GM23338 (cell line): ENCODE data around the gene SLC35G4.

Source experiments
- EZH2 ChIP-seq: fragments of 200-600 bp; sonication (generic); IDR thresholded peaks from one replicate; pipeline ENCODE4 v1.8.0; 2017; ENCODE audit warnings: antibody characterized with exemption, mild to moderate bottlenecking, low read depth; ENCODE audit not compliant: unreplicated experiment
- EZH2phosphoT487 ChIP-seq: fragments of 200-600 bp; sonication (generic); IDR thresholded peaks from one replicate; pipeline ENCODE4 v1.8.1; 2018; ENCODE audit warnings: antibody characterized with exemption; ENCODE audit not compliant: unreplicated experiment
- JUNB ChIP-seq: IDR thresholded peaks from one replicate; pipeline ENCODE4 v1.6.1; 2016; ENCODE audit warnings: antibody characterized with exemption; ENCODE audit not compliant: unreplicated experiment
- POLR2AphosphoS5 ChIP-seq: IDR thresholded peaks from 2 replicates; pipeline ENCODE4 v1.6.1; 2016; ENCODE audit warnings: antibody characterized with exemption, low read depth
- TF ChIP-seq, protein P1 (sequence below), 2 experiments: fragments of 200-600 bp in 1 of 2; sonication (generic) in 1 of 2; conservative IDR thresholded peaks; 2 replicates each; pipeline versions ENCODE4 v1.5.1 to v1.6.1; 2016 to 2017; ENCODE audit warnings: antibody characterized with exemption in 2 of 2, low read depth in 2 of 2, mild to moderate bottlenecking in 2 of 2, moderate library complexity in 1 of 2
- TF ChIP-seq, protein P2 (sequence below): IDR thresholded peaks from one replicate; pipeline ENCODE4 v1.6.1; 2018; ENCODE audit warnings: antibody characterized with exemption; ENCODE audit not compliant: unreplicated experiment

DNA sequence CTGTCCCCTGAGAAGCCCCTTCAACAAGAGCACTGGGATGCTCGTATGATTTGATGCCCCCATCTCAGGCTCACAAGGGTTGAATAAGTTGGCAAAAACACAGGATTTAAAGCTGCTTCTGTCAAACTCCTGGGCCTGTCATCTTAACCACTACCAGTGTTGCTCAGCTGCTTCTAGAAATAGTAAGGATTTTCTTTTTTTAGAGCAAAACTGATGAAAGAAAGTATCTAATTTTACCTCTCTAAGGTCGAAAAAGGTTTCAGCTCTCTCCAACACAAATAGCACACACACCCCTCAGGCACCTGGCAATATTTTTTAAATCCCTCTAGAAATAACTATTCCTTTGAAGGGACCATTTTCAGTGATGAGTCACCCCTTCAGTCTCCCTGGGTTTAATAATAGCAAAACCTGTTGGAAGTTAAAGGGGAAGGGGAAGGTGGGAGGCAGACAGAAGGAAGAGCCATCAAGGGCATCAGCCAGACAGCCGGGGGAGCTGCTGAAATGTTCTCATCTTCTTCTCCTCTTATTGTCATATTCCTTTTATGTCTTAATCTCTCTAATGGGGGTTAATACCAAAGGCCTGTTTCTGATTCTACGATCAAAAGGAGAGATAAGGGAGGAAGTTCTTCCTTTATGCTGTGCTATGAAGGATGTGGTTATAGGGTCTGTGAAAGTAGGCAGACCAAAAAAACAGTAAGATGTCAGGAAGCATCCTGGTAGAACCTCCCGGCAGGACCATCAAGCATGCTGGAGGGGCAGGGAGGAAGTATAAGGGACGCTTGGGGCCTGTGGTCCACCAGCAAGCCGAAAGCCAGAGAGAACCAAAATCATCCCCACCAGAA lies 31.9 kb upstream of the SLC35G4 start:
- TF ChIP-seq, protein P1, sequence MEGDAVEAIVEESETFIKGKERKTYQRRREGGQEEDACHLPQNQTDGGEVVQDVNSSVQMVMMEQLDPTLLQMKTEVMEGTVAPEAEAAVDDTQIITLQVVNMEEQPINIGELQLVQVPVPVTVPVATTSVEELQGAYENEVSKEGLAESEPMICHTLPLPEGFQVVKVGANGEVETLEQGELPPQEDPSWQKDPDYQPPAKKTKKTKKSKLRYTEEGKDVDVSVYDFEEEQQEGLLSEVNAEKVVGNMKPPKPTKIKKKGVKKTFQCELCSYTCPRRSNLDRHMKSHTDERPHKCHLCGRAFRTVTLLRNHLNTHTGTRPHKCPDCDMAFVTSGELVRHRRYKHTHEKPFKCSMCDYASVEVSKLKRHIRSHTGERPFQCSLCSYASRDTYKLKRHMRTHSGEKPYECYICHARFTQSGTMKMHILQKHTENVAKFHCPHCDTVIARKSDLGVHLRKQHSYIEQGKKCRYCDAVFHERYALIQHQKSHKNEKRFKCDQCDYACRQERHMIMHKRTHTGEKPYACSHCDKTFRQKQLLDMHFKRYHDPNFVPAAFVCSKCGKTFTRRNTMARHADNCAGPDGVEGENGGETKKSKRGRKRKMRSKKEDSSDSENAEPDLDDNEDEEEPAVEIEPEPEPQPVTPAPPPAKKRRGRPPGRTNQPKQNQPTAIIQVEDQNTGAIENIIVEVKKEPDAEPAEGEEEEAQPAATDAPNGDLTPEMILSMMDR (conservative IDR thresholded peaks at IDR 0.05; ENCODE audit: low read depth in 2 of 2), result no peak
- TF ChIP-seq, protein P2, sequence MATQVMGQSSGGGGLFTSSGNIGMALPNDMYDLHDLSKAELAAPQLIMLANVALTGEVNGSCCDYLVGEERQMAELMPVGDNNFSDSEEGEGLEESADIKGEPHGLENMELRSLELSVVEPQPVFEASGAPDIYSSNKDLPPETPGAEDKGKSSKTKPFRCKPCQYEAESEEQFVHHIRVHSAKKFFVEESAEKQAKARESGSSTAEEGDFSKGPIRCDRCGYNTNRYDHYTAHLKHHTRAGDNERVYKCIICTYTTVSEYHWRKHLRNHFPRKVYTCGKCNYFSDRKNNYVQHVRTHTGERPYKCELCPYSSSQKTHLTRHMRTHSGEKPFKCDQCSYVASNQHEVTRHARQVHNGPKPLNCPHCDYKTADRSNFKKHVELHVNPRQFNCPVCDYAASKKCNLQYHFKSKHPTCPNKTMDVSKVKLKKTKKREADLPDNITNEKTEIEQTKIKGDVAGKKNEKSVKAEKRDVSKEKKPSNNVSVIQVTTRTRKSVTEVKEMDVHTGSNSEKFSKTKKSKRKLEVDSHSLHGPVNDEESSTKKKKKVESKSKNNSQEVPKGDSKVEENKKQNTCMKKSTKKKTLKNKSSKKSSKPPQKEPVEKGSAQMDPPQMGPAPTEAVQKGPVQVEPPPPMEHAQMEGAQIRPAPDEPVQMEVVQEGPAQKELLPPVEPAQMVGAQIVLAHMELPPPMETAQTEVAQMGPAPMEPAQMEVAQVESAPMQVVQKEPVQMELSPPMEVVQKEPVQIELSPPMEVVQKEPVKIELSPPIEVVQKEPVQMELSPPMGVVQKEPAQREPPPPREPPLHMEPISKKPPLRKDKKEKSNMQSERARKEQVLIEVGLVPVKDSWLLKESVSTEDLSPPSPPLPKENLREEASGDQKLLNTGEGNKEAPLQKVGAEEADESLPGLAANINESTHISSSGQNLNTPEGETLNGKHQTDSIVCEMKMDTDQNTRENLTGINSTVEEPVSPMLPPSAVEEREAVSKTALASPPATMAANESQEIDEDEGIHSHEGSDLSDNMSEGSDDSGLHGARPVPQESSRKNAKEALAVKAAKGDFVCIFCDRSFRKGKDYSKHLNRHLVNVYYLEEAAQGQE, result no peak
- TF ChIP-seq EZH2 (no peak), JUNB (no peak), EZH2phosphoT487 (no peak), POLR2AphosphoS5 (no peak)
